ENCODE results near the gene GALNT6. TPM values are rescaled to one million over a fixed set of nuclear protein-coding genes. Genes with fewer than 3 reads are reported as not detected.

Gene GALNT6
- total and polyA plus RNA-seq, 2 of the 13 experiments (the other 11 are each of a cell fraction or from before 2014, with no cell fraction given): 1.0 to 1.1 TPM

DNA sequence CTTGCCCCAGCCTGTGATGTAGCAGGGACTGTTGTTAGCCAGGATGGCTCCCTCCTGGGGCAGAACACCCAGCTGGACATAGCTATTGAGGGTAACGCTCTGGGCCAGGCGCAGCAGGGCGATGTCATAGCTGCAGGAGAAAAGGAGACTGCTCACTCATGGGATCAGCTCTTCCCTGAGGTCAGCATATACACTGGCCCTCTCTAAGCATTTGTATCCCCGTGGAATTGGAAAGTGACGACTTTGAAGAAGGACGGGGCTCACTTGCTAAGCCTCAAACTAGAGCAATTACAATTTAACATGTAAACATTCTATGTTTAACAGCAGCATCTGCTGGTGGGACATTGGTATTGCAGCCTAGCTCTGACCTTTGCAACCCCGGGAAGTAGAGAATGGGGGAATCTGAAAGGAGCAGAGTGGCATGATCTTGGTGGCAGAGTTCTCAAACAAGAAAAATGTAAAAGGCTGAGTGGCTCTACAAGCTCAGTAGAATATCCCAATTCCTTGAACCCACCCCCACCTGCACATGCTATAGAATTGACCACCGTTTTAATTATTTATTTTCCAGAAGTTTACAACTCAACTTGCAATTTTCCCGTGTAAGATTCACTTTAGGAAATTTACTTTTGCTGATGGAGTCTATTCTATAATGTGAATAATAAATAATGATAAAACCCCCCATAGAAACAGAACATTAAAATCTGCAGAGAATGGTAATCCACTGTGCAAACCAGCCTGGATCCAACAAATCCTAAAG lies 49.8 kb downstream of the GALNT6 start:
- Histone ChIP-seq H3K4me1 (ENCODE audit: insufficient read depth, low read length) (peaks cover 9% of the 10 kb centered on the region; the same call in 1 of the 2 replicates), H3K79me2 (ENCODE audit: insufficient read depth, low read length) (no peaks in the 10 kb centered on the region), H3K9me3 (ENCODE audit: low read length) (no peaks in the 10 kb centered on the region), H4K20me1 (ENCODE audit: insufficient read depth, low read length) (no peaks in the 10 kb centered on the region), H2AFZ (ENCODE audit: low read length) (peak overlapping the region; percentile 42), H3K9ac (ENCODE audit: insufficient read depth, low read depth, low read length) (peak overlapping the region; percentile 10; the same call in 1 of the 2 replicates), H3K36me3 (replicated peaks in 1 of 2; ENCODE audit: control insufficient read depth in 1 of 2, insufficient read depth in 2 of 2, low read length in 2 of 2) (no peaks in the 10 kb centered on the region), H3K4me2 (ENCODE audit: low read depth, low read length) (peak overlapping the region; percentile 97), H3K27me3 (ENCODE audit: control insufficient read depth in 1 of 2, insufficient read depth in 2 of 2, low read length in 2 of 2) (no peaks in the 10 kb centered on the region), H3K27ac (ENCODE audit: extremely low read length, insufficient read depth, low read length) (no peak overlapping the region), H3K4me3 (replicated peaks in 1 of 3; ENCODE audit: insufficient read depth in 1 of 3, low read depth in 2 of 3, low read length in 3 of 3) (peak overlapping the region in 2 of 3 experiments; percentile 36 to 61; a peak in 4 of 6 replicates)
- CTCF ChIA-PET (ENCODE audit: low intra/inter-chr PET ratio, low total read pairs): interaction anchor here (1.2 to 1.6 kb wide), 3 partner anchors 72 to 293 kb away, joined by 3 to 22 read pairs (median 6); partner anchors contain the start of genes LETMD1 and SMAGP
- in situ Hi-C loops (cut with HindIII; ENCODE audit: extremely low pct_ligation_motif_present, low pct_unique_long_range_greater_than_20kb) (loop anchor here (5.0 kb wide), 1 partner anchor 74 kb away; no protein-coding TSS in a partner anchor), intact Hi-C loops (cut with micrococcal nuclease; ENCODE audit: unreplicated experiment) (loop anchor here (1.0 to 10.0 kb wide), 3 partner anchors 72 to 577 kb away; partner anchors contain the start of genes ATF1 and LETMD1)
- ATAC-seq: peak; percentile 85
- peak; percentile 47 for DNase-seq (ENCODE audit: low spot score)
- no TSS peak for BruUV-seq (replicated peaks)
- 7% methylated on average over 6 of the region's 9 CpGs for whole genome bisulfite sequencing (ENCODE audit: low lambda C conversion rate)
- peak; percentile 82 for FAIRE-seq
- POLR2A ChIA-PET: interaction anchor here (1.0 to 2.0 kb wide), 7 partner anchors 71 to 578 kb away, joined by 3 to 17 read pairs (median 3); partner anchors contain the start of genes ATF1, POU6F1, SLC11A2 and SMAGP
- TF ChIP-seq RXRB (CRISPR knock-in tag; IDR thresholded peaks at IDR 0.05; ENCODE audit: borderline replicate concordance) (peak; percentile 44; the same call in 1 of the 2 replicates), ARNTL (CRISPR knock-in tag; IDR thresholded peaks at IDR 0.05) (no peak), ZNF256 (CRISPR knock-in tag; conservative IDR thresholded peaks at IDR 0.05) (0 out of 2 replicates have a peak, but pooled peaks have one; percentile 35), ZSCAN9 (CRISPR knock-in tag; IDR thresholded peaks at IDR 0.05; ENCODE audit: borderline replicate concordance) (0 out of 2 replicates have a peak, but pooled peaks have one; percentile 32), KLF16 (CRISPR knock-in tag; IDR thresholded peaks at IDR 0.05) (peak in 1 of 2 experiments; percentile 42; a peak in 1 of 4 replicates), MIXL1 (CRISPR knock-in tag; IDR thresholded peaks at IDR 0.05) (peak; percentile 46; the same call in 1 of the 2 replicates), ZNF564 (CRISPR knock-in tag; IDR thresholded peaks at IDR 0.05) (no peak)
- TF ChIP-seq, protein P1, sequence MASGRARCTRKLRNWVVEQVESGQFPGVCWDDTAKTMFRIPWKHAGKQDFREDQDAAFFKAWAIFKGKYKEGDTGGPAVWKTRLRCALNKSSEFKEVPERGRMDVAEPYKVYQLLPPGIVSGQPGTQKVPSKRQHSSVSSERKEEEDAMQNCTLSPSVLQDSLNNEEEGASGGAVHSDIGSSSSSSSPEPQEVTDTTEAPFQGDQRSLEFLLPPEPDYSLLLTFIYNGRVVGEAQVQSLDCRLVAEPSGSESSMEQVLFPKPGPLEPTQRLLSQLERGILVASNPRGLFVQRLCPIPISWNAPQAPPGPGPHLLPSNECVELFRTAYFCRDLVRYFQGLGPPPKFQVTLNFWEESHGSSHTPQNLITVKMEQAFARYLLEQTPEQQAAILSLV (CRISPR knock-in tag; IDR thresholded peaks at IDR 0.05; ENCODE audit: borderline replicate concordance): no peak
- TF ChIP-seq, protein P2, sequence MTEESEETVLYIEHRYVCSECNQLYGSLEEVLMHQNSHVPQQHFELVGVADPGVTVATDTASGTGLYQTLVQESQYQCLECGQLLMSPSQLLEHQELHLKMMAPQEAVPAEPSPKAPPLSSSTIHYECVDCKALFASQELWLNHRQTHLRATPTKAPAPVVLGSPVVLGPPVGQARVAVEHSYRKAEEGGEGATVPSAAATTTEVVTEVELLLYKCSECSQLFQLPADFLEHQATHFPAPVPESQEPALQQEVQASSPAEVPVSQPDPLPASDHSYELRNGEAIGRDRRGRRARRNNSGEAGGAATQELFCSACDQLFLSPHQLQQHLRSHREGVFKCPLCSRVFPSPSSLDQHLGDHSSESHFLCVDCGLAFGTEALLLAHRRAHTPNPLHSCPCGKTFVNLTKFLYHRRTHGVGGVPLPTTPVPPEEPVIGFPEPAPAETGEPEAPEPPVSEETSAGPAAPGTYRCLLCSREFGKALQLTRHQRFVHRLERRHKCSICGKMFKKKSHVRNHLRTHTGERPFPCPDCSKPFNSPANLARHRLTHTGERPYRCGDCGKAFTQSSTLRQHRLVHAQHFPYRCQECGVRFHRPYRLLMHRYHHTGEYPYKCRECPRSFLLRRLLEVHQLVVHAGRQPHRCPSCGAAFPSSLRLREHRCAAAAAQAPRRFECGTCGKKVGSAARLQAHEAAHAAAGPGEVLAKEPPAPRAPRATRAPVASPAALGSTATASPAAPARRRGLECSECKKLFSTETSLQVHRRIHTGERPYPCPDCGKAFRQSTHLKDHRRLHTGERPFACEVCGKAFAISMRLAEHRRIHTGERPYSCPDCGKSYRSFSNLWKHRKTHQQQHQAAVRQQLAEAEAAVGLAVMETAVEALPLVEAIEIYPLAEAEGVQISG (CRISPR knock-in tag; IDR thresholded peaks at IDR 0.05): 0 out of 2 replicates have a peak, but pooled peaks have one; percentile 41
- TF ChIP-seq, protein P3, sequence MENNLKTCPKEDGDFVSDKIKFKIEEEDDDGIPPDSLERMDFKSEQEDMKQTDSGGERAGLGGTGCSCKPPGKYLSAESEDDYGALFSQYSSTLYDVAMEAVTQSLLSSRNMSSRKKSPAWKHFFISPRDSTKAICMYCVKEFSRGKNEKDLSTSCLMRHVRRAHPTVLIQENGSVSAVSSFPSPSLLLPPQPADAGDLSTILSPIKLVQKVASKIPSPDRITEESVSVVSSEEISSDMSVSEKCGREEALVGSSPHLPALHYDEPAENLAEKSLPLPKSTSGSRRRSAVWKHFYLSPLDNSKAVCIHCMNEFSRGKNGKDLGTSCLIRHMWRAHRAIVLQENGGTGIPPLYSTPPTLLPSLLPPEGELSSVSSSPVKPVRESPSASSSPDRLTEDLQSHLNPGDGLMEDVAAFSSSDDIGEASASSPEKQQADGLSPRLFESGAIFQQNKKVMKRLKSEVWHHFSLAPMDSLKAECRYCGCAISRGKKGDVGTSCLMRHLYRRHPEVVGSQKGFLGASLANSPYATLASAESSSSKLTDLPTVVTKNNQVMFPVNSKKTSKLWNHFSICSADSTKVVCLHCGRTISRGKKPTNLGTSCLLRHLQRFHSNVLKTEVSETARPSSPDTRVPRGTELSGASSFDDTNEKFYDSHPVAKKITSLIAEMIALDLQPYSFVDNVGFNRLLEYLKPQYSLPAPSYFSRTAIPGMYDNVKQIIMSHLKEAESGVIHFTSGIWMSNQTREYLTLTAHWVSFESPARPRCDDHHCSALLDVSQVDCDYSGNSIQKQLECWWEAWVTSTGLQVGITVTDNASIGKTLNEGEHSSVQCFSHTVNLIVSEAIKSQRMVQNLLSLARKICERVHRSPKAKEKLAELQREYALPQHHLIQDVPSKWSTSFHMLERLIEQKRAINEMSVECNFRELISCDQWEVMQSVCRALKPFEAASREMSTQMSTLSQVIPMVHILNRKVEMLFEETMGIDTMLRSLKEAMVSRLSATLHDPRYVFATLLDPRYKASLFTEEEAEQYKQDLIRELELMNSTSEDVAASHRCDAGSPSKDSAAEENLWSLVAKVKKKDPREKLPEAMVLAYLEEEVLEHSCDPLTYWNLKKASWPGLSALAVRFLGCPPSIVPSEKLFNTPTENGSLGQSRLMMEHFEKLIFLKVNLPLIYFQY (CRISPR knock-in tag; IDR thresholded peaks at IDR 0.05; ENCODE audit: borderline replicate concordance): peak; percentile 45; the same call in 1 of the 2 replicates
- TF ChIP-seq, protein P4, sequence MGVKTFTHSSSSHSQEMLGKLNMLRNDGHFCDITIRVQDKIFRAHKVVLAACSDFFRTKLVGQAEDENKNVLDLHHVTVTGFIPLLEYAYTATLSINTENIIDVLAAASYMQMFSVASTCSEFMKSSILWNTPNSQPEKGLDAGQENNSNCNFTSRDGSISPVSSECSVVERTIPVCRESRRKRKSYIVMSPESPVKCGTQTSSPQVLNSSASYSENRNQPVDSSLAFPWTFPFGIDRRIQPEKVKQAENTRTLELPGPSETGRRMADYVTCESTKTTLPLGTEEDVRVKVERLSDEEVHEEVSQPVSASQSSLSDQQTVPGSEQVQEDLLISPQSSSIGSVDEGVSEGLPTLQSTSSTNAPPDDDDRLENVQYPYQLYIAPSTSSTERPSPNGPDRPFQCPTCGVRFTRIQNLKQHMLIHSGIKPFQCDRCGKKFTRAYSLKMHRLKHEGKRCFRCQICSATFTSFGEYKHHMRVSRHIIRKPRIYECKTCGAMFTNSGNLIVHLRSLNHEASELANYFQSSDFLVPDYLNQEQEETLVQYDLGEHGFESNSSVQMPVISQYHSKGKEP (CRISPR knock-in tag; IDR thresholded peaks at IDR 0.05): no peak

Data from HepG2 (cell line).